ENCODE data around the gene POLN. TPM values are rescaled to one million over a fixed set of nuclear protein-coding genes. Genes with fewer than 3 reads are reported as not detected.

The POLN gene
- total and polyA plus RNA-seq, 2 experiments from 2014 or later, result 1.8 to 4.0 TPM

GRCh38 chr4:2246384-2247127, 4.6 kb upstream of the POLN start:
- H3K4me3 Mint-ChIP-seq, result no peak overlapping the region
- no peak overlapping the region for H3K27ac ChIP-seq (ENCODE audit: low read depth)
- no peak overlapping the region for H3K27ac Mint-ChIP-seq
- no peaks in the 10 kb centered on the region for H4K20me1 ChIP-seq (replicated peaks; ENCODE audit: insufficient read depth)
- ATAC-seq (no peak), DNase-seq (ENCODE audit: low spot score) (no peak)
- no peaks in the 10 kb centered on the region for H3K79me2 ChIP-seq (replicated peaks; ENCODE audit: insufficient read depth)
- H3K36me3 Mint-ChIP-seq (ENCODE audit: low read depth), result peaks cover 16% of the 10 kb centered on the region
- H3K27me3 Mint-ChIP-seq (ENCODE audit: insufficient read depth, low read depth, poor library complexity), result peaks cover 8% of the 10 kb centered on the region
- peaks cover 24% of the 10 kb centered on the region for H3K9me3 Mint-ChIP-seq
- no peaks in the 10 kb centered on the region for H3F3A ChIP-seq (replicated peaks; ENCODE audit: low read depth)
- H3K9me2 ChIP-seq (ENCODE audit: insufficient read depth), result no peaks in the 10 kb centered on the region
- no peaks in the 10 kb centered on the region for H3K27me3 ChIP-seq (ENCODE audit: insufficient read depth)
- TF ChIP-seq, protein P1, sequence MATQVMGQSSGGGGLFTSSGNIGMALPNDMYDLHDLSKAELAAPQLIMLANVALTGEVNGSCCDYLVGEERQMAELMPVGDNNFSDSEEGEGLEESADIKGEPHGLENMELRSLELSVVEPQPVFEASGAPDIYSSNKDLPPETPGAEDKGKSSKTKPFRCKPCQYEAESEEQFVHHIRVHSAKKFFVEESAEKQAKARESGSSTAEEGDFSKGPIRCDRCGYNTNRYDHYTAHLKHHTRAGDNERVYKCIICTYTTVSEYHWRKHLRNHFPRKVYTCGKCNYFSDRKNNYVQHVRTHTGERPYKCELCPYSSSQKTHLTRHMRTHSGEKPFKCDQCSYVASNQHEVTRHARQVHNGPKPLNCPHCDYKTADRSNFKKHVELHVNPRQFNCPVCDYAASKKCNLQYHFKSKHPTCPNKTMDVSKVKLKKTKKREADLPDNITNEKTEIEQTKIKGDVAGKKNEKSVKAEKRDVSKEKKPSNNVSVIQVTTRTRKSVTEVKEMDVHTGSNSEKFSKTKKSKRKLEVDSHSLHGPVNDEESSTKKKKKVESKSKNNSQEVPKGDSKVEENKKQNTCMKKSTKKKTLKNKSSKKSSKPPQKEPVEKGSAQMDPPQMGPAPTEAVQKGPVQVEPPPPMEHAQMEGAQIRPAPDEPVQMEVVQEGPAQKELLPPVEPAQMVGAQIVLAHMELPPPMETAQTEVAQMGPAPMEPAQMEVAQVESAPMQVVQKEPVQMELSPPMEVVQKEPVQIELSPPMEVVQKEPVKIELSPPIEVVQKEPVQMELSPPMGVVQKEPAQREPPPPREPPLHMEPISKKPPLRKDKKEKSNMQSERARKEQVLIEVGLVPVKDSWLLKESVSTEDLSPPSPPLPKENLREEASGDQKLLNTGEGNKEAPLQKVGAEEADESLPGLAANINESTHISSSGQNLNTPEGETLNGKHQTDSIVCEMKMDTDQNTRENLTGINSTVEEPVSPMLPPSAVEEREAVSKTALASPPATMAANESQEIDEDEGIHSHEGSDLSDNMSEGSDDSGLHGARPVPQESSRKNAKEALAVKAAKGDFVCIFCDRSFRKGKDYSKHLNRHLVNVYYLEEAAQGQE (IDR thresholded peaks at IDR 0.05; ENCODE audit: unreplicated experiment), result no peak
- no peak for TF ChIP-seq EZH2 (IDR thresholded peaks at IDR 0.05; ENCODE audit: low read depth, unreplicated experiment)
- no peak for TF ChIP-seq ZNF114 (CRISPR knock-in tag; IDR thresholded peaks at IDR 0.05)
- TF ChIP-seq, protein P2, sequence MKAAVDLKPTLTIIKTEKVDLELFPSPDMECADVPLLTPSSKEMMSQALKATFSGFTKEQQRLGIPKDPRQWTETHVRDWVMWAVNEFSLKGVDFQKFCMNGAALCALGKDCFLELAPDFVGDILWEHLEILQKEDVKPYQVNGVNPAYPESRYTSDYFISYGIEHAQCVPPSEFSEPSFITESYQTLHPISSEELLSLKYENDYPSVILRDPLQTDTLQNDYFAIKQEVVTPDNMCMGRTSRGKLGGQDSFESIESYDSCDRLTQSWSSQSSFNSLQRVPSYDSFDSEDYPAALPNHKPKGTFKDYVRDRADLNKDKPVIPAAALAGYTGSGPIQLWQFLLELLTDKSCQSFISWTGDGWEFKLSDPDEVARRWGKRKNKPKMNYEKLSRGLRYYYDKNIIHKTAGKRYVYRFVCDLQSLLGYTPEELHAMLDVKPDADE (IDR thresholded peaks at IDR 0.05), result no peak
- no peak for TF ChIP-seq STAT1 (IDR thresholded peaks at IDR 0.05; ENCODE audit: unreplicated experiment)
- TF ChIP-seq CREB1 (CRISPR knock-in tag; IDR thresholded peaks at IDR 0.05; ENCODE audit: low read depth), result no peak
- no peak for TF ChIP-seq JUNB (IDR thresholded peaks at IDR 0.05; ENCODE audit: unreplicated experiment)
- no peak for TF ChIP-seq NANOG (IDR thresholded peaks at IDR 0.05; ENCODE audit: borderline replicate concordance)
- no peak for TF ChIP-seq POLR2AphosphoS5 (IDR thresholded peaks at IDR 0.05; ENCODE audit: low read depth)
- no peak for TF ChIP-seq ZNF462 (CRISPR knock-in tag; IDR thresholded peaks at IDR 0.05)
- no peak for TF ChIP-seq ZNF331 (CRISPR knock-in tag; IDR thresholded peaks at IDR 0.05; ENCODE audit: low read depth)
- TF ChIP-seq EZH2phosphoT487 (IDR thresholded peaks at IDR 0.05; ENCODE audit: unreplicated experiment), result no peak
- TF ChIP-seq CTCF (conservative IDR thresholded peaks at IDR 0.05; ENCODE audit: low read depth in 2 of 2), result no peak
- H3K4me2 ChIP-seq, result no peak overlapping the region
- H3K4me1 ChIP-seq (ENCODE audit: insufficient read depth), result no peaks in the 10 kb centered on the region
- H3K36me3 ChIP-seq (ENCODE audit: insufficient read depth), result no peaks in the 10 kb centered on the region; the same call in 1 of the 2 replicates
- no peak overlapping the region for H3K4me3 ChIP-seq
- no peaks in the 10 kb centered on the region; the same call in 1 of the 3 replicates for H3K4me1 Mint-ChIP-seq
- no peak overlapping the region for H2AFZ ChIP-seq
